BJ (cell line): ENCODE results near the gene MCRIP1. TPM values are rescaled to one million over a fixed set of nuclear protein-coding genes. Genes with fewer than 3 reads are reported as not detected.

Experiments used
- polyA plus RNA-seq: library from polyadenylated mRNA; depleted of rRNA; stranded (reverse); fragments of >200 nt; gene quantifications from 2 replicates; pipeline ENCODE4 v1.2.3, GENCODE V29; 2011; rRNA removed

MCRIP1 gene
- polyA plus RNA-seq, 1 experiment = 89.8 TPM

Other genes with a start within 250 kb of the MCRIP1 start
- gene NPLOC4, start 196.2 kb downstream of the MCRIP1 start, polyA plus RNA-seq = 84.9 and 108 TPM in 2 replicates
- gene TSPAN10, start 196.1 kb downstream of the MCRIP1 start, polyA plus RNA-seq = 1.6 and 3.0 TPM in 2 replicates
- 0.36 and 0.37 TPM in 2 replicates for gene PDE6G, start 176.7 kb downstream of the MCRIP1 start, polyA plus RNA-seq
- gene OXLD1, start 166.7 kb downstream of the MCRIP1 start, polyA plus RNA-seq = 18.4 and 29.6 TPM in 2 replicates
- 10.8 and 10.9 TPM in 2 replicates for gene CCDC137, start 166.6 kb downstream of the MCRIP1 start, polyA plus RNA-seq
- gene ARL16, start 149.5 kb downstream of the MCRIP1 start, polyA plus RNA-seq = 48.8 and 70.8 TPM in 2 replicates
- 67.2 and 110 TPM in 2 replicates for gene HGS, start 149.3 kb downstream of the MCRIP1 start, polyA plus RNA-seq
- gene MRPL12, start 129.9 kb downstream of the MCRIP1 start, polyA plus RNA-seq = 56.2 and 63.0 TPM in 2 replicates
- 4.9 and 8.4 TPM in 2 replicates for gene SLC25A10, start 121.0 kb downstream of the MCRIP1 start, polyA plus RNA-seq
- gene GCGR, start 29.1 kb downstream of the MCRIP1 start, polyA plus RNA-seq = not detected in 2 replicates
- 0.10 TPM in 1 of 2 replicates, not detected in the other for gene PPP1R27, start 1.8 kb upstream of the MCRIP1 start, polyA plus RNA-seq
- gene P4HB, start 27.2 kb upstream of the MCRIP1 start, polyA plus RNA-seq = 122 and 175 TPM in 2 replicates
- gene ARHGDIA, start 38.0 kb upstream of the MCRIP1 start, polyA plus RNA-seq = 74.8 and 163 TPM in 2 replicates
- 74.8 and 83.4 TPM in 2 replicates for gene ALYREF, start 58.3 kb upstream of the MCRIP1 start, polyA plus RNA-seq
- gene ANAPC11, start 58.4 kb upstream of the MCRIP1 start, polyA plus RNA-seq = 227 and 290 TPM in 2 replicates
- 0.21 and 0.38 TPM in 2 replicates for gene NPB, start 68.9 kb upstream of the MCRIP1 start, polyA plus RNA-seq
- gene PCYT2, start 78.1 kb upstream of the MCRIP1 start, polyA plus RNA-seq = 24.5 and 44.2 TPM in 2 replicates
- 5.2 and 8.4 TPM in 2 replicates for gene SIRT7, start 84.9 kb upstream of the MCRIP1 start, polyA plus RNA-seq
- gene MAFG, start 94.4 kb upstream of the MCRIP1 start, polyA plus RNA-seq = 12.2 and 20.6 TPM in 2 replicates
- 156 and 245 TPM in 2 replicates for gene PYCR1, start 104.0 kb upstream of the MCRIP1 start, polyA plus RNA-seq
- gene MYADML2, start 113.9 kb upstream of the MCRIP1 start, polyA plus RNA-seq = not detected in 2 replicates
- gene NOTUM, start 127.9 kb upstream of the MCRIP1 start, polyA plus RNA-seq = 0.06 TPM in 1 of 2 replicates, not detected in the other
- 12.0 and 15.4 TPM in 2 replicates for gene ASPSCR1, start 144.3 kb upstream of the MCRIP1 start, polyA plus RNA-seq
- gene CENPX, start 189.6 kb upstream of the MCRIP1 start, polyA plus RNA-seq = 40.4 and 57.0 TPM in 2 replicates
- gene LRRC45, start 190.0 kb upstream of the MCRIP1 start, polyA plus RNA-seq = 4.1 and 6.0 TPM in 2 replicates
- gene RAC3, start 198.4 kb upstream of the MCRIP1 start, polyA plus RNA-seq = 7.5 and 11.5 TPM in 2 replicates
- gene DCXR, start 204.4 kb upstream of the MCRIP1 start, polyA plus RNA-seq = 42.7 and 66.0 TPM in 2 replicates
- 15.8 and 23.7 TPM in 2 replicates for gene RFNG, start 218.5 kb upstream of the MCRIP1 start, polyA plus RNA-seq
- 79.7 and 131 TPM in 2 replicates for gene GPS1, start 218.6 kb upstream of the MCRIP1 start, polyA plus RNA-seq
- 22.1 and 47.6 TPM in 2 replicates for gene DUS1L, start 232.5 kb upstream of the MCRIP1 start, polyA plus RNA-seq